Activated effector memory CD4-positive, alpha-beta T cell treated with Interleukin-2 at 50 U/mL for 16 hours (primary cell): ENCODE data around the gene CAMK2D.

Experiments
- DNase-seq: peaks from one replicate; pipeline ENCODE4 v3.0.0-alpha.2; 2020

CAMK2D gene

DNA sequence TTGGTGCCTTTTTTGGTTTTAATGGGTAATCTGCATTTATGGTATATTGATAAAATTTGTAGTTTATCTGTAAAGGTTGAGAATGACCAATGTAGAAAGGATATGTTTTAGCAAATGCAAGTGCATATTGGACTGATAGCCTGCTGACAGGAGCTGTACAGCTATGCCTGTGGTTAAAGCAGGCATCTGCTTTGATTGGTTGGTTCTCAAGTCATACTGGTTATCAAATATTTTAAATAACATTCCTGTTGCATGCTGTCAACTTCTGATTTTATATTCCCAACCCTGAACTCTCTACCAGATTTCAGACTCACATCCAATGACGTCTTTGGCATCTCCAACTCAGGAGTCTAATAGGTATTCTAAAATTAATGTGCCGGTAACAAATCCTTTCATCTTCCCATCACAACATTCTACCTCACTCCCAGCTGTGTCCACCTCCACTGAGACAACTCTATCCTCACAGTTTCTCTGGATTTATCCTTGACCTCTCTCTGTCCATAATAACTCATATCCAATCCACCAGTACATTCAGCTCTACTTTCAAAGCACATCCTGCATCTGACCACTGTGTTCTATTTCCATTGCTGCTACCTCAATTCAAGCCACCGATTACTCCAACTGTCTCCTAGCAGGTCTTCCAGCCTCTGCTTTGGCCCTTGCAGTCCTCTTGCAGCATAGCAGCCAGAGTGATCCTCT lies 125.7 kb downstream of the CAMK2D start:
- no peak for DNase-seq

DNA sequence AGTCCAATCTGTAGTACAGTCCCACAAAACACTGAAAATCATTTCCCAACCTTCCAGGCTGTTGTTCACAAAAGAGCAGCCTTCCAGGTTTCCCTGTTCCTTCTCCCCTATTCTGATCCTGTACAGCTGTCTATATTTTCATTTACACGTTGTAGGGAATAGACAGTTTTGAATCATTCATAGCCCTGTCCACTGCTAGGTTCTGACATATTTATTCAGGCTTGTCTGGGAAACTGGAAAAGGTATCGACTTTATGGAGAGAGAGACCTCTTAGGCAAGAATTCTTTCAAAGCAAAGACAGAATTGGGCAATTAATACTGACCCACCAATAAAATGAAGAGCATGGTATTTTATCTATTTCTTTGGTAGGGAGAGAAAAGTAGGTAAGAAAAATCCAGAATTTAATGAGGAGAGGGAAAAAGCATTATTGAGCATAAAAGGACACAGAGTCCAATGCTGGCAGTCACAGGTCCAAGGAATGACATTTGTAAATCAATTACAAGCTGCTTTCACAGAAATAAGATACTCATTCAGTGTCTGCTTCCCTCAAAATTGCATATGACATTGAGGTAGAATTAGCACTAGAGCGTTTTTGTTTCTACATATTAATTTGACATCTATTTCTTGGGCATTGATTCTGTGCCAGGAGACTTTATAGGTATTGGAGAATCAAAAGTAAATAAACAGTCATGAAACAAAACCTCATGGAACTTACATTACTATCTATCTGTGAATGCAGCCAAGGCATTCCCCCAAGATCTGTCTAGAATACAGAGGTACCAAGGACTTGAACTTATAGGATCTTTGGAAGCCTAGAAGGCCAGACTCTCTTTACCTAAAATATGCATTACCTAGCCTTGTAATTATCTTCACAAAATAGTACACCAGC lies 127.2 kb downstream of the CAMK2D start:
- no peak for DNase-seq

DNA sequence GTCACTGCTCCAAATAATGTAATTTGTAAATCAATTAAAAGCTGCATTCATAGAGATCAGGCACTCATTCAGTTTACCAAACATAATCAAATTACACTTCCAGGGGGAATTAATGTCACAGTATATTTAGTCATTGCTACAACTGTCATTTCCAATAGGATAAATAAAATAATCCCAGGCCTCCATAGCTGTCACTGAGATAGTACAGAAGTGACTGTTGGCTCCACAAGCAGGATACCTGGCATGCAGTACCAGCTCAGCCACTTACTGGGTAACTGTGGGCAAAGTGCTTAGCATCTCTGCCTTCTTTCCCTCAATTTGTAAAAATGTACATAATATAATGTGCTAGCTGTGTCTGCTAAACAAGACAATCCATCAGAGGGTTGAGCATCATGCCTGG lies 128.1 kb downstream of the CAMK2D start:
- DNase-seq: no peak

DNA sequence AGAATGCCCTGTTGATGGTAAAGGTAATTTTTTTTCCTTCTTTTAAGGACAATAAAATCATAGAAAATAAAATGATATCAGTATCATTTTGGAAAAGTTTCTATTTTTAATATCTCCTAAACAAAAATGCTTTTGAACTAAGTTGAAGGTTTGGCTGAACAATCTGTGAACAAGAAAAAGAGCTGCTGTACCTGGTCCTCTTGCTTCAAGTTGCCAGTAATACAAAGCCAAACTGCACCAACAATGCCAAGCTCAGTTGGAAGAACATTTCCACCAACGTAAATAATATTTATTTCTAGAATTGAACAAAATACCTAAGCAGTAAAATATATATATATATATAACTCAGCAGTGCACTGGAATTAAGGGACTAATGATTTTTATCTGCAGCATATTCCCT lies 132.8 kb downstream of the CAMK2D start:
- no peak for DNase-seq

DNA sequence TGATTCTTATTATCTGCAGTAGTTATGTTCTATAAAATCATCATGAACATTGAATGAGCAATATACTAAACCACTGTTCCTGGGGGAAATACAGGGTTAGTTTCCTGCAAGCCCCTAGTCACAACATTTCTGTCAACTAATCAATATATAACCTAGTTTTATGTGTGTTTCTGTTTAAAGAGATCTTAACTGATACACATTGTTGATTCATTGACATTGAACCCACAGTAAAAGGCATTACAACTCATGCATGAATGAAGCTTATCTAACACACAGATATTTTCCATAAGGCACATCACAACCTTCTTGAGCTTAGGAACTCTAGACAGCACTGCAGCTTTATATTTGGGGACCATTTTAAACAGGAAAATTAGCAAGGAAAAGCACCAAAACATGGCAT lies 134.2 kb downstream of the CAMK2D start:
- DNase-seq: no peak

DNA sequence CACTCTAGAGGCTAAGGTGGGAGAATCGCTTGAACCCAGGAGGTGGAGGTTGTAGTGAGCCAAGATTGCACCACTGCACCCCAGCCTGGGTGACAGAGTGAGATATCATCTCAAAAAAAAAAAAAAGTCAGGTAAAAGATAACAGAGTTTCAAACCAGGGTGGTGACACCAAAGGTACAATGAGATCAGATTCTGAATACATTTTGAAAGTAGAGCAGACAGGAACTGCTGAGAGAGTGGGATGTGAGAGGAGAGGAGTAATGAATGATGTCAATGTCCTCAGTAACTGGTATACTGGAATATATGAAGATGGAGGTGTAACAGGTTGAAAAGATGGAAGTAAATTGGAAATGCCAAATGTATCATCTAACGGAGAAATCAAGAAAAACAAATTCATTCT lies 135.6 kb downstream of the CAMK2D start:
- DNase-seq: no peak

DNA sequence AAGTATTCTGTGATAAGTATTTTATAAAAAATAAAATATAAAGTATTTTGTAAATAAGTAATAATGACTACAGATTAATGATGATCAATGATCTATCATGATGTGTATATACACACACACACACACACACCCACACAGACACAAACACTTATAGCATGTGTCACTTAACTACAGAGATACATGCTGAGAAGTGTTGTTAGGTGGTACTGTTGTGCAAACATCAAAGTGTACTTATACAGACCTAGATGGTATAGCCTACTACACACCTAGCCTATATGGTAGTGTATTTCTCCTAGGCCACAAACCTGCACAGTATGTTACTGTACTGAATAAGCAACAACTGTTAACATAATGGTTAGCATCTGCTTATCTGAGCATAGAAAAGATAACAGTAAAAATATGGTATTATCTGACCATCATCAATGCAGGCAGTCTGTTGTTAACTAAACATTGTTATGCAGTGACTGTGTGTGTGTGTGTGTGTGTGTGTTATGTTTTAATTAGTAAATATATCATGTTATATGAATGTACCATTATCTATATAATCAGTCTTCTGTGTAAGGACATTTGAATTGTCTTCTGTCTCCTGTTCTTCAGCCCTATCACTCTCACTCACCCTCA lies 138.2 kb downstream of the CAMK2D start:
- DNase-seq: no peak

DNA sequence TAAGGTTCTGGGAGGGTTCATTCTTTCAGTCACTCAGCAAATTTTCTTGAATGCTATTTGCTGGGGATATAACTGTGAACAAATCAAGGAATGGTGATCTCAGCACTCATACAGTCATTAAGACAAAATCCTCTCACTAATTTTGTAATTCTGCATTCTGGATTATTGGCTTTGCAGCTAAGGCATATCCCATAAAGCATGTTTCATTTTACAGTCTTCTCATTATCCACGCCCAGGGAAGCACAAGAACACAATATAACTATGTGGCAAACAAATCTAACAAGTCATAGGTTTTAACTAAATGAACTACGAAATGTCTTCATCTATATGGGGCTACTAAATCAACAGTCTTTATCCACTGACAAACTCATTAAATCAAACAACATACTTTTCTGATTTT lies 139.9 kb downstream of the CAMK2D start:
- no peak for DNase-seq

DNA sequence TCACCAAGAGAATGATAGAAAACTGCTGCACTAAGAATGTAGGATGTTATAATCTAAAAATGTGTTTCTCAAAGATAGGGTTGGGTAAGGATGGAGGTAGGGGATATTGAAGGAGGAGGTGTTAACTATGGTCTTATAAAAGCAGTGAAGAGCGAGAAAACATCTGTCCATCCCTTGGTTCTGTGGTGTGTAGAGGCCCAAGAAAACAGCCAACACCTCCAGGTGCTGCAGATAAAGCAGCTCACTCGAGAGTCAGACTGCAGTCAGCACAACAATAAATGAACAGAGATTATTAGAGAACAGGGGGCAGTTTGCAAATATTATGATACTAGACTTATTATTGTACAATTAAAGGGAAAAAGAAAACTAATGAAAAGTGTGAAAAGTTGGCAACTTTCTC lies 141.5 kb downstream of the CAMK2D start:
- DNase-seq: no peak

DNA sequence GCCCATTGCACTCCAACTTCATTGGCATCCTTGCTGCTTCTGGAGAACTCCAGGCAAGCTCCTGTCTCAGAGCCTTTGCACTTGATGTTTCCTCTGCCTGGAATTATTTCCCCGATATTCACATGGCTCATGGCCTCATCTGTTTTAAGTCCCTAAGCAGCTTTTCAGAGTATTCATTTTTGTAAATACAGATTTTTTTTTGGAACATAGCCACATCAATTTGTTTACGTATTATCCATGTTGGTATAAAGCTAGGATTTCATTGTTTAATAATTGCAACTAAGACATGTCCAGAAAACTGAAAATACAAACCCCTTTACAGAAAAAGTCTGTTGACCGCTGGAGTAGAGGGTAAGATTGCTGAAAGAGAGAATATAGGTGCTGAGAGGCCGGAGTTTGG lies 142.0 kb downstream of the CAMK2D start:
- no peak for DNase-seq

DNA sequence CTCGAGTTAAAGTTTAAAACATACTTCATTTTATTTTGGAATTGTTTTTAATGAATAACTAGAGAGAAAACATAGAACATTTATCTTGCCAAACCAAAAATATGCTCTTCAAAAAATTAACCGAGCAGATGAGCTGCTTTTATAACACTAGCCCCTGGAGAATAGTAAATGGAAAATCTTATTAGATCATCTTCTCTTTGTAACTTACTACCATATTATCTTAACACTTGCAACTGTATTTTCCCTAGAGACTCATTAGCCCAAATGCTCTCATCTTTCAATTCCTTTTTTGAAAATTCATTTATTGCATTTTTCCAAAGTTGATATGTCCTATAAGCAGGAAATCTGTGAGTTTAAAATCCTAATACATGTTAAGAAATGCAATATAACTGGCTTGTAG lies 143.3 kb downstream of the CAMK2D start:
- no peak for DNase-seq

DNA sequence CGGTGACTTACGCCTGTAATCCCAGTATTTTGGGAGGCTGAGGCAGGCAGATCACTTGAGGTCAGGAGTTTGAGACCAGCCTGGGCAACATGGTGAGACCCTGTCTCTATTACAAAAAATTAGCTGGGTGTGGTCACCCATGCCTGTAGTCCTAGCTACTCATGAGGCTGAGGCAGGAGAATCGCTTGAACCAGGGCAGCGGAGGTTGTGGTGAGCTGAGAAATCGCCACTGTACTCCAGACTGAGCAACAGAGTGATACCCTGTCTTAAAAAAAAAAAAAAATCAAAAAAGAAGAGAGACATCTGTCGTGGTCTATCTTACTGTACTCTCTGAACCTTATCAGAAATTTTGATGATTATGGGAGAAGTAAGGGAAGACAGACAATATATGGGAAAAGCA lies 144.3 kb downstream of the CAMK2D start:
- DNase-seq: no peak

DNA sequence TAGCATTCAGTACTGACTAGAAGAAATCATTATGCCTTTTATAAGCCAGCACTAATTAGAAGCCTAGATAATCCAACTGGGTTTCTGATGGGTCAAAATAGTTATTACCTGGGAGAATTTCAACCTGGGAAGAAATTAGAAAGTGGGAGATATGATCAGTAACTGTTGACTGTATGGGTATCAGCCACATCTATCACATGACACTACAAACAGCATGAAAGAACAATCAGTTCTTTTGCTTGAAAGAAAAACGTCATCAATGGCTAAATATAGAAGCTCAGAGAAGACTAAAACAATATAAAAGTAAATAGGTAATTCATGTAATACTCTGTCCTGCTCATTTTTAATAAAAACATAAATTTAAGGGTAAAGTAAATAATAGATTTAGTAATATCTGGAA lies 145.1 kb downstream of the CAMK2D start:
- DNase-seq: no peak

DNA sequence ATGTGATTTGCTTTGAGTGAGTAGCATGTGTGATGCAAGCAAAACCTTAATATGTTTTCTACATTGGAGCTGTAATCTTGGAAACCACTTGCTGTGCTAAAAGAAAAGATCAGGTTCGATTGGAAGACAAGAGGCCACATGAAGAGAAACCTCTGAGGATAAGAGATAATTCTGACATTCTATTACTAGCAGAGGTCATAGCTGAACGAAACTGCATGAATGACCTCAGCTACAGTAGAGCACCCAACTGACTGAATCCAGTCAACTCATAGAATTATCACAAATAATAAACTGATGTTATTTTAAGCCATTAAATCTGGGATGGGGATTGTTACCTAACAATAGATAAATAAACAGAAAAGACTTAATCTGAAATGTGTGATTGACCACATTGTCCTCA lies 147.1 kb downstream of the CAMK2D start:
- no peak for DNase-seq

DNA sequence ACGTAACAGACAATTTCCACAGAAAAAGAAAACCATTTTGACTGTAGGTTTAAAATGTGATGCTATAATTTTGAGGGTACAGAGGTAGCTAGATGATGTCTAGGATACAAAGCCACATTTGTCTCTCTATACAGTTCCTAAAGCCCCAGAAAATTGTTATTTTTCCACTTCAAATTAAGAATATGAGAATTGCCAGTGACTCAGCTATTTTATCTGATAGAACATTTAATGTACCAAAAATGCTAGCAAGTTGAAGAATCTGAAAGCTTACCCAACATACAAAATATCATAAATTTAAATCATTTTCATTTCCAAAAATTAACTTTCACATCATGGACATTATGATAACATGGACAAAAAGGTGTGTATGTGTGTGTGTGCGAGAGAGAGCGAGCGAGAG lies 148.0 kb downstream of the CAMK2D start:
- no peak for DNase-seq

DNA sequence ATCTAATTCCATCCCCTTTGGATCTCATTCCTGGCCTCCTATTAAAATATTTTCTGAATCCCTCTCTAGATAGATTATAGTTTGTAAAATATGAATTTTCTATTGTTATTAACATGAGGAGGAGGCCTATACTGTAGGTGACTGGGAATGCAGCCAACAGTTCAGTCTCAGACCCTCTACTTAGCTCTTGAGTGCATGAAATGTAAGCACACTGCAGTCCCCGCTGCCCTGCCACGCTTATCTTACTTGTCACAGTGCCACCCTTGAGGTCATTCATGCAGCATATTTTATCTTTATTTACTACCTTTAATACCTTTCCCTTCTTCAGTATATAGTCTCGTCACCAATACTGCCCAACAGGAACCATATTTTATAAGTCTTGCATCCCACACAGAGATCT lies 151.0 kb downstream of the CAMK2D start:
- DNase-seq: no peak

DNA sequence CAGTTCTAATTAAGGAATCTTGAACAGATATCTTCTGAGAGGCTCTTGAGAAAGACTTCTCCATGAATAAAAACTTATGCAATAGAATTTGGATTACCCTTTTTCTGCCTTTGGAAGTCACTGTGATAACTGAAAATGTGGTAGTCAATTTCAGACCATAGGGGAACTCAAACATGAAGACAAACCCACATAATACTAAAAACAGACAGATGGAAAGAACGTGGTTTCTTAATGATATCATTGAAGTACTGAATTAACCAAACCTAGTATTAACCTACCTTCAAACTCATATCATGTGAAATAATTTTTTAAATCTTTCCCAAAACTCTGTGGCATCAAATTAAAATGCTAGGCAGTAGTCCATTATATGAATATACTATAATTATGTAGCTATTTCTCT lies 153.5 kb downstream of the CAMK2D start:
- no peak for DNase-seq

DNA sequence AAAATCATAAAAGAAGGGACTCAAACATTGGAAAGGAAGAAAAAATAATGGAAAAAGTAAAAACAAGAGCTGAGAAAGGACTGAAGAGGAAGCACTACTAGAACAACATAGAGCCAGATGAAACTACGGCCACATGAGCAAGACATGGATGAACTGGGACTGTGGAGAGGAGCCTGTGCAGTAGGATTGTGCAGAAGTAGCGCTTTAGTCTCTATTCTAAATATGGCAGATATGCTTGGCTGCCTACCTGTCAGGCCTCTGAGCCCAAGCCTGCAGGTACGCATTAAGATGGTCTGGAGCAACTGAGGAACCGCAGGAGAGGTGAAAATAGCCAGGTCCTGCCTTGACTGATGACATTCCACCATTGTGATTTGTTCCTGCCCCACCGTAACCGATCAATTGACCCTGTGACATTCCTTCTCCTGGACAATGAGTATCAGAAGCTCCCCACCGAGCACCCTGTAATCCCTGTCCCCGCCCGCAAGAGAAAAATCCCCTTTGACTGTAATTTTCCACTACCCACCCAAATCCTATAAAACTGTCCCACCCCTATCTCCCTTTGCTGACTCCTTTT lies 154.3 kb downstream of the CAMK2D start:
- DNase-seq: no peak

DNA sequence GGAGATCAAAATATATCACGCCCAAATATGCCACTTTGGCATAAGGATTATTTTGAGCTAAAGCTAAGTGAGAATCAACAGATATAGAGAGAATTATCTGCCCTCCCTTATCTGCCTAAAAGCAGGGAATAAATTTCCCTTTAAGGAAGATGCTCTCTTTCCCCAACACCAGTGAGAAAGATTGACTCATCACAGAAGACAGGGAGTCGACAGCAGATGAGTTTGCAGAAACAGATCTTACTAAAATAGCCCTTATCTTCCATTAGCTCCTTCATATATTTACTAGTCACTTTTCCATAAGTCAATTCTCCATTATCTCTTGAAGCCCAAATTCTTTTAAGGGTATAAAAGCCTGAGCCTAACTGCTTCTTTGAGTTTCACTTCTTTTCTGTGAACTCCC lies 156.6 kb downstream of the CAMK2D start:
- DNase-seq: no peak

DNA sequence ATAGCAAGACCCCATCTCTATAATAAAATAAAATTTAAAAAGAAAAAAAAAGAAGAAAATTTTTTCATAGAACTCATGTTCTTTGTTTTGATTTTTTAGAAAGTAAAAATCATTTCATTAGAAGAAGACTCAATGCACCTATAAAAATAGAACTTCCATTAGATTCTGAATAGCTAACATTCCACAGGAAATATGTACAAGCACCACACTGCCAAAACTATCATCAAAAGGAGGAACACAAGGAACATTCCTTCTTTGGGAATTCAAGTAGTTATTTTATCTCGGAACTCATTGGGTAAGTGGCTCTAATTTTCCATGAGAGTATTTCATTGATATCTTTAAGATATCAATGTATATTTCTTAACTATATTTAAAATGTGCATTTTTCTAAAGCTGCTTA lies 157.6 kb downstream of the CAMK2D start:
- DNase-seq: no peak

DNA sequence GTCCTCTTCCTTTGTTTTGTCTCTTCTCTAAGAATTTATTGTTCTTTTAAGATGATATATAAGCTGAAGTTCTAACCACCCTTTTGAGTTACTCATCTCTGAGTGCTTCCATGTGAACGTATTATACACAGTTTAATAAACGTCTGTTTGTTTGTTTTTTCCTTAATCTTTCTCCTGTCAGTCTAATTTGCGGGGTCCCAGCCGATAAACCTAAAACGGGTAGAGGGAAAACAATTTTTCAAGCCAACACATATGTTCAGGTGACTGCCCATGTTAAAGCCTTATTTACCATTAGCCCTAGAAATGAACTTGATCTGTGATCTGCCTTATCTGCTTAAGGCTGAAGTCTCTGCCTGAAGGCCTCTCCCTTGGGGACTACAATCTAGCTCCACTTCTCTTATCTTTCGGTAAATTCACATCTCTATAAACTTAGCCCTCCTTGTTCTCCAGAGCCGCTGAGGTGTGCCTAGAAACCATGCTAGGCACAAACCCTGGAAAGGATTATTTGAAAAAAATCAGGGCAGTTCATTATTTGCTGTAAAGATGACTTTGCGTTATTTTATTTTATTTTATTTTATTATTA lies 158.8 kb downstream of the CAMK2D start:
- no peak for DNase-seq

DNA sequence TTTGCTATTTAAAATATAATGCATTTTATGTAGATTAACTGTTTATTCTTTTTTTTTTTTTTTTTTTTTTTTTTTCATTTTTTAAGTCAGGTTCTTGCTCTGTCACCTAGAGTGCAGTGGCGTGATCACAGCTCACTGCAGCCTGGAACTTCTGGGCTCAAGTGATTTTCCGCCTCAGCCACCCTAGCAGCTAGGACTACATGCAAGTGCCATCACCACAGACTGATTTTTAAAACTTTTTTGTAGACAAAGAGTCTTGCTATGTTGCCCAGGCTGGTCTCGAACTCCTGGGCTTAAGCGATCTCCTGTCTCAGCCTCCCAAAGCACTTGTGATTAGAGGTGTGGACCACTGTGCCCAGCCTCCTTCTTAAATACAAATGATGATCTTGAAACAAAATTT lies 159.9 kb downstream of the CAMK2D start:
- no peak for DNase-seq

DNA sequence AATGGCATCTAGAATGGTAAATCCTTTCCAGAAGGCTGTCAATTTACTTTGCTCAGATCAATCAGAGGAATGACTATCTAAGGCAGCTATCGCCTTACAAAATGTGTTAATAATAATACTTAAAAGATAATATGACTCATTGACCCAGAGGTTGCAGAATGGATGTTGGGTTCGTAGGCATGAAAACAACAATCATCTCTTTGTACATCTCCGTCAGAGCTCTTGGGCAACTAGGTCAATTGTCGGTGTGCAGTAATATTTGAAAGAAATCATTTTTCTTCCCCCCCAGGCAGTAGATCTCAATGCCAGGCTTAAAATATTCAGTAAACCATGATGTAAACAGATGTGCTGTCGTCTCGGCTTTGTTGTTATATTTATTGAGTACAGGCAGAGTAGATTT lies 165.1 kb downstream of the CAMK2D start:
- DNase-seq: no peak

DNA sequence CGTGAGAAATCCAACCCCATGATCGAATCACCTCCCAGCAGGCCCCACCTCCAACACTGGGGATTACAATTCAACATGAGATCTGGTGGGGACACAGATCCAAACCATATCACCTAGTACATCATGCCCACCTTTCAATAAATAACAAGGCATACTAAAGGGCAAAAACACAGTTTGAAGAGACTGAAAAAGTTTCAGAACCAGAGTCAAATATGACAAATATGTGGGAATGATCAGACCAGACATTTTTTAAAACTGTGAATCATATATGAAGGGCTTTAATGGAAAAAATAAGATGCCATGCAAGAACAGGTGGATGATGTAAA lies 167.3 kb downstream of the CAMK2D start:
- no peak for DNase-seq
